ENCODE measurements around the gene FAM174C.

FAM174C gene

GRCh38 chr19:1241417-1242095 lies 33.8 kb upstream of the FAM174C start, which contains the start of gene ATP5F1D (continued):
- TF ChIP-seq, protein P1, sequence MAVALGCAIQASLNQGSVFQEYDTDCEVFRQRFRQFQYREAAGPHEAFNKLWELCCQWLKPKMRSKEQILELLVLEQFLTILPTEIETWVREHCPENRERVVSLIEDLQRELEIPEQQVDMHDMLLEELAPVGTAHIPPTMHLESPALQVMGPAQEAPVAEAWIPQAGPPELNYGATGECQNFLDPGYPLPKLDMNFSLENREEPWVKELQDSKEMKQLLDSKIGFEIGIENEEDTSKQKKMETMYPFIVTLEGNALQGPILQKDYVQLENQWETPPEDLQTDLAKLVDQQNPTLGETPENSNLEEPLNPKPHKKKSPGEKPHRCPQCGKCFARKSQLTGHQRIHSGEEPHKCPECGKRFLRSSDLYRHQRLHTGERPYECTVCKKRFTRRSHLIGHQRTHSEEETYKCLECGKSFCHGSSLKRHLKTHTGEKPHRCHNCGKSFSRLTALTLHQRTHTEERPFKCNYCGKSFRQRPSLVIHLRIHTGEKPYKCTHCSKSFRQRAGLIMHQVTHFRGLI (tag by site-specific recombination; IDR thresholded peaks at IDR 0.05) = no peak
- TF ChIP-seq ZNF10 (tag by site-specific recombination; IDR thresholded peaks at IDR 0.05) (no peak), ZBTB1 (tag by site-specific recombination; IDR thresholded peaks at IDR 0.05) (no peak), TCF7L2 (IDR thresholded peaks at IDR 0.05; ENCODE audit: borderline replicate concordance, low read depth, low read length) (no peak), IKZF3 (tag by site-specific recombination; IDR thresholded peaks at IDR 0.05) (no peak), ZNF585B (tag by site-specific recombination; IDR thresholded peaks at IDR 0.05) (no peak), ZNF626 (tag by site-specific recombination; IDR thresholded peaks at IDR 0.05) (no peak), REPIN1 (tag by site-specific recombination; IDR thresholded peaks at IDR 0.05; ENCODE audit: low read depth) (no peak), ZNF311 (tag by site-specific recombination; IDR thresholded peaks at IDR 0.05; ENCODE audit: borderline replicate concordance) (no peak), ZNF221 (tag by site-specific recombination; IDR thresholded peaks at IDR 0.05; ENCODE audit: borderline replicate concordance) (no peak), ZNF341 (tag by site-specific recombination; IDR thresholded peaks at IDR 0.05; ENCODE audit: low read depth) (peak; percentile 85), ZNF266 (tag by site-specific recombination; IDR thresholded peaks at IDR 0.05; ENCODE audit: low read depth) (no peak), ZNF398 (tag by site-specific recombination; IDR thresholded peaks at IDR 0.05) (no peak), ZBTB6 (tag by site-specific recombination; IDR thresholded peaks at IDR 0.05) (no peak), ZNF629 (tag by site-specific recombination; IDR thresholded peaks at IDR 0.05) (peak; percentile 66; the same call in 1 of the 2 replicates), ZBTB7A (tag by site-specific recombination; IDR thresholded peaks at IDR 0.05; ENCODE audit: low read depth) (no peak), KLF8 (tag by site-specific recombination; IDR thresholded peaks at IDR 0.05) (0 out of 2 replicates have a peak, but pooled peaks have one; percentile 31), ZEB2 (tag by site-specific recombination; IDR thresholded peaks at IDR 0.05) (peak; percentile 73; the same call in 1 of the 2 replicates), ZNF157 (tag by site-specific recombination; IDR thresholded peaks at IDR 0.05) (no peak), ZNF544 (tag by site-specific recombination; IDR thresholded peaks at IDR 0.05) (no peak), KLF10 (tag by site-specific recombination; IDR thresholded peaks at IDR 0.05) (peak; percentile 33; the same call in 1 of the 2 replicates), ZNF2 (tag by site-specific recombination; IDR thresholded peaks at IDR 0.05) (no peak), ZNF211 (tag by site-specific recombination; IDR thresholded peaks at IDR 0.05; ENCODE audit: low read depth) (no peak), ZNF433 (tag by site-specific recombination; IDR thresholded peaks at IDR 0.05; ENCODE audit: low read depth) (no peak), ZNF302 (tag by site-specific recombination; IDR thresholded peaks at IDR 0.05; ENCODE audit: low read depth) (no peak), ZNF23 (tag by site-specific recombination; IDR thresholded peaks at IDR 0.05; ENCODE audit: borderline replicate concordance) (no peak), ZNF510 (tag by site-specific recombination; IDR thresholded peaks at IDR 0.05; ENCODE audit: insufficient replicate concordance) (no peak), ZNF169 (tag by site-specific recombination; IDR thresholded peaks at IDR 0.05) (no peak), ZNF202 (tag by site-specific recombination; IDR thresholded peaks at IDR 0.05; ENCODE audit: borderline replicate concordance) (no peak), ZNF670 (tag by site-specific recombination; IDR thresholded peaks at IDR 0.05; ENCODE audit: low read depth) (no peak), ZNF24 (tag by site-specific recombination; IDR thresholded peaks at IDR 0.05) (no peak)
- TF ChIP-seq, protein P2, sequence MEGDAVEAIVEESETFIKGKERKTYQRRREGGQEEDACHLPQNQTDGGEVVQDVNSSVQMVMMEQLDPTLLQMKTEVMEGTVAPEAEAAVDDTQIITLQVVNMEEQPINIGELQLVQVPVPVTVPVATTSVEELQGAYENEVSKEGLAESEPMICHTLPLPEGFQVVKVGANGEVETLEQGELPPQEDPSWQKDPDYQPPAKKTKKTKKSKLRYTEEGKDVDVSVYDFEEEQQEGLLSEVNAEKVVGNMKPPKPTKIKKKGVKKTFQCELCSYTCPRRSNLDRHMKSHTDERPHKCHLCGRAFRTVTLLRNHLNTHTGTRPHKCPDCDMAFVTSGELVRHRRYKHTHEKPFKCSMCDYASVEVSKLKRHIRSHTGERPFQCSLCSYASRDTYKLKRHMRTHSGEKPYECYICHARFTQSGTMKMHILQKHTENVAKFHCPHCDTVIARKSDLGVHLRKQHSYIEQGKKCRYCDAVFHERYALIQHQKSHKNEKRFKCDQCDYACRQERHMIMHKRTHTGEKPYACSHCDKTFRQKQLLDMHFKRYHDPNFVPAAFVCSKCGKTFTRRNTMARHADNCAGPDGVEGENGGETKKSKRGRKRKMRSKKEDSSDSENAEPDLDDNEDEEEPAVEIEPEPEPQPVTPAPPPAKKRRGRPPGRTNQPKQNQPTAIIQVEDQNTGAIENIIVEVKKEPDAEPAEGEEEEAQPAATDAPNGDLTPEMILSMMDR (tag by site-specific recombination; IDR thresholded peaks at IDR 0.05) = 0 out of 2 replicates have a peak, but pooled peaks have one; percentile 16
- TF ChIP-seq, protein P3, sequence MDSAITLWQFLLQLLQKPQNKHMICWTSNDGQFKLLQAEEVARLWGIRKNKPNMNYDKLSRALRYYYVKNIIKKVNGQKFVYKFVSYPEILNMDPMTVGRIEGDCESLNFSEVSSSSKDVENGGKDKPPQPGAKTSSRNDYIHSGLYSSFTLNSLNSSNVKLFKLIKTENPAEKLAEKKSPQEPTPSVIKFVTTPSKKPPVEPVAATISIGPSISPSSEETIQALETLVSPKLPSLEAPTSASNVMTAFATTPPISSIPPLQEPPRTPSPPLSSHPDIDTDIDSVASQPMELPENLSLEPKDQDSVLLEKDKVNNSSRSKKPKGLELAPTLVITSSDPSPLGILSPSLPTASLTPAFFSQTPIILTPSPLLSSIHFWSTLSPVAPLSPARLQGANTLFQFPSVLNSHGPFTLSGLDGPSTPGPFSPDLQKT (IDR thresholded peaks at IDR 0.05; ENCODE audit: borderline replicate concordance, low read depth, low read length) = no peak
